ENCODE measurements around the gene PXN. TPM values are rescaled to one million over a fixed set of nuclear protein-coding genes. Genes with fewer than 3 reads are reported as not detected.
"Not testable (repeated sequence)": the region's sequence is repeated elsewhere in the genome, so short reads cannot be mapped to it uniquely, and the experiment has no call there.

The PXN gene
- total RNA-seq, 1 donor from 2014 or later = 73.8 TPM

DNA sequence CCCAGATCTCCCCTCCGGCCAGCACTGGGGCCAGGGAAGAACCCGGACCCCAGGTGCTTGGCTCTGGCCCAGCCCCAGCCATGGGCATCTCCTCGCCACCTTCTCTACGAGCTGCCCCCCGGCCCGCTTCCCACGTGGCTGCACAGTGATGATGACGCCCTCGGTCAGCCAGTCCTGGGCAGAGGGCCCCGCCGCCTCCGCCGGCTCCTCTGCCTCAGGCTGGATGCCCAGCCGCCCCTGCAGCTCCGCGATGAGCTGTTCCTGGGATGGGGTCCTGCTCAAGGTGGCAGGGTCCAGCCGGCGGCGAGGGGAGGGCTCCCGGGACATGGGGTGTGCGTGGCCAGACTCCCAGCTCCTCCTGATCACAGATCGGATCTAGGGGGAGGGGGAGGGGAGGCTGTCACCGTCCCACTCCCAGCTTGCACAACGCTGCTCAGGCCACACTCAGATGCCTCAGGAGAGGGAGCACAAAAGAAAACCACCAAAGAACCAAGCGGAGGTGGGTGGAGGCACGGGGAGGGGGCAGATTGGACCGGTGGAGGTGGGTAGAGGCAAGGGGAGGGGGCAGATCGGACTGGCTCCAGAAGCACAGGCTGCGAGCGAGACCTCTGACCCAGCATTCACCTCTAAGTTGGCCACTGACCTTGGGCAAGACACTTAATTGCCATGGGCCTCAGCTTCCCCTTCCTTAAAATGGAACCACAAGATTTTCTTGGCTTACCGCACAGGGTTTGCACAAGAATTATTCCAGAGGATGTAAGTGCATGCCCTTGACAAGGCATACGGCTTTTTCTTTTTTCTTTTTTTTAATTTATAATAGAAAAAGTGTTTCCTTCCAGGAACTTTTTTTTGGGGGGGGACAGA is 48.6 kb downstream of the PXN start:
- intact Hi-C loops (cut with DNase I) = no loop called here
- no peak for DNase-seq (ENCODE audit: low spot score)

DNA sequence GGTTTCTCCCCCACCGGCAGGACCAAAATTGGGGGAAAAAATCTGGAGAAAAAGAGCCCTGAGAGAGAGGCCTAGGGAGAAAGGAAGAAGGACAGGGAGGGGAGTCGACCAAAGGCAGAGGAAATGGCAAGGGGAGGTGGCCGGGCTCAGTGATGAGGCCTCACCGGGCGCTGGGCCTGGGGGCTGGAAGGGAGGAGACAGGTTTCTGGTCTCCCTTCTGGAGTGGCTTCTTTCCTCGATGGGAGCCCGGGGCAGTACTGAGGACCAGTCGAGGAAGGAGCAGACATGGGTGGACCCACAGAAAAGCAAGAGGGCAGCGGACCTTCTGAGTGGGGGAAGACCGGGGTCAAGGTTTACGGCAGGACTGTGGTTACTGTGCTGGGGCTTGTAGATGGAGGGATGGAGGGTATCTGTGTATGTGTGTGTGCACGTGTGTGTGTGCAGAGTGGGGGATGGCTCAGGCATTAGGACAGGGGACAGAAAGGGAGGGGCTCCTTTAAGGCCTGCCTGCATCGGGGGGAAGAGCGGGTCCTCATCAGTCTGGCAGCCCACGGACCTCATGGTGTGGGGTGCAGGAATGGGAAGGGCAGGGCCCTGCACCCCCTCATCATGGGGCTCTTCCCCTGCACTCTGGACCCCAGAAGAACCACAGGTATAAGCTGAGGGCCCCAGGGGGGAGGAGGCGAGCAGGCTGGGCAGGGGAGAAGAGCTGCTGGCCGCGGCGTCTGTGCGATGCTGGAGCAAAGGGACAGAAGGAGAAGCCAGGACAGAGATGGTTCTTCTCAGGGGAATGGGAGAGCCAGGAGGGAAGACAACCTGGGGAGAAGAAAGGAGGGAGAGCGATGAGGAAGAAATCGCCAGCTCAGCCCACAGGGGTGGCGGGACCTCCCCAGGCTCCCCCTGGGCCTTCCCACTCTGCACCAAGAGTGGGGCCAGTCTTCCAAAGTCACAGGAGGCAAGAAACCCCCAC is 49.5 kb downstream of the PXN start:
- DNase-seq (ENCODE audit: low spot score) = no peak
- intact Hi-C loops (cut with DNase I) = no loop called here

DNA sequence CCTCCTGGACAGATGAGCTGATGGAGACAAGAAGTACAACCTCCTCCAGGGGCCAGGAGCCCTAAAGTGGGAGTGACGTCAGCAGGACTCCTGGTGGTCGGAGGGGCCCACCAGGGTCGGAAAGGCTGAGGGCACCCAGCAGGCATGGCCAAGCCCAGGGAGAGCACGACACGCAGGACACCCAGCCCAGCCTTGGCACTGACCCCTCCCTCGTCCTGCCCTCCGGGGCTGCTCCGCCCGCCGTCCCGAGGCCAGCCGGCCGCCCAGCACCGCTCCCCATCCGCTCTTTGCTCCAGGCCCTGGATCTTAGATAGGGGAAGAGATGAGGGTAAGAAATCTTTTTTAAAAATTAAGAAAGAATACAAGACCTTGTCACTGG is 50.2 kb downstream of the PXN start:
- intact Hi-C loops (cut with DNase I) = no loop called here
- DNase-seq (ENCODE audit: low spot score) = no peak

DNA sequence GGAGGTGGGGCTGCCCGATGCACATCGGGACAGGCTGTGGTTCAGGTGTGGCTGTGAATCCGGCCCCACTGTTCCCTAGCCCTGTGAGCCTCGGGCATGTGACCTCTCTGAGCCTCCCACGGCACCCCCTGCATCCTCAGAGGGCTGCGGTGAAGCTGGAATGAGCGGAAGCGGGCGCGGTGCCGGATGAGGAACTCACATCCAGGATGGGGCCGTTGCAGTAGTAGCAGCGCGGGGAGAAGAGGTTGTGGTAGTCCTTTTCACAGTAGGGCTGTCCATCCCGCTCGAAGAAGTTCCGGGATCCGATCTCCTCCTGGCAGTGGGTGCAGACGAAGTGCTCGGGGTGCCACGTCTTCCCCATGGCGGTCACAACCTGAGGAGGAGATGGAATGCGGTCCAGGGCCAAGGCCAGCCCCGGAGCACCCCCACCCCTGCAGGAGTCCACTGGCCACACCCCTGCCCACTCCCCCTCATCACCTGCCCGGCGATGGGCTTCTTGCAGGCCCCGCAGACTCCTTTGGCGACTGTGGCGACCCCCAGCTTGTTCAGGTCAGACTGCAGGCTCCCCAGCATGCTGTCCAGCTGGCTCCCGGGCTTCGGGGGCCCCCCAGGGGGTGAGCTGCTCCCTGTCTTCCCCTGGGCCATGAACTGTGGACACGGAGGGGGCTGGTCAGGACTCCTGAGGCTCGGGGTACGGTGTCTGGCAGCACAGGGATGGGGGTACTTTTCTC is 50.7 kb downstream of the PXN start:
- no peak for DNase-seq (ENCODE audit: low spot score)
- intact Hi-C loops (cut with DNase I) = no loop called here

DNA sequence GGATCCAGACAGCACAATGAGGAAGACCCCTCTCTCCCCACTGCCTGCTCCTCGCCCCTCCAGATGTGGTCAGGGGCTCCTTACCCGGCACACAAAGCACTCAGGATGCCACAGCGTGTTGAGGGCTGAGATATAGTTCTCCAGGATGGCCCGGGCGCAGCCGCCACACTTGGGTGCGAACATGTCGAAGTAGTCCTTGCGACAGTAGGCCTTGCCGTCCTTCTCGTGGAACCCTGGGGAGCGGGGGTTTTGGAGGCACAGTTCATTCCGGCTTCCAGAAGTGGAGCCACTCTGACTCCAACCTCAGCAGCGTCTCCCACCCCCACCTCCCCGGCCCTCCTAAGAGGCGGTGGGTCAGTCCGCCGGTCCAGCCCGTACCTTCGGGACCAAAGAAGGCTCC is 51.8 kb downstream of the PXN start:
- intact Hi-C loops (cut with DNase I) = no loop called here
- DNase-seq (ENCODE audit: low spot score) = no peak

DNA sequence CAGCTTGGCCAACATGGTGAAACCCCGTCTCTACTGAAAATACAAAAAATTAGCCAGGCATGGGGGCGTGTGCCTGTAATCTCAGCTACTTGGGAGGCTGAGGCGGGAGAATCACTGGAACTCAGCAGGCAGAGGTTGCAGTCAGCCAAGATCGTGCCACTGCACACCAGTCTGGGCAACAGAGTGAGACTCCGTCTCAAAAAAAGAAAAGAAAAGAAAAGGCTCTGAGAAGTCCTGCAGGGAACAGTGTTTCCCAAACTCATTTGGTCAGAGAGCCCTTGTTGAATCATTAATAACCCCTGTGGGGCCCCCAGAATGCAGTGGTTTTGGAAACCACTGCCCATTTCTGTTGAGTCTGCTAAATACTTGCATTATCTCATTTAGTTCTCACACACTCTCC is 52.3 kb downstream of the PXN start:
- intact Hi-C loops (cut with DNase I); DNase-seq (ENCODE audit: low spot score): not testable (repeated sequence)

DNA sequence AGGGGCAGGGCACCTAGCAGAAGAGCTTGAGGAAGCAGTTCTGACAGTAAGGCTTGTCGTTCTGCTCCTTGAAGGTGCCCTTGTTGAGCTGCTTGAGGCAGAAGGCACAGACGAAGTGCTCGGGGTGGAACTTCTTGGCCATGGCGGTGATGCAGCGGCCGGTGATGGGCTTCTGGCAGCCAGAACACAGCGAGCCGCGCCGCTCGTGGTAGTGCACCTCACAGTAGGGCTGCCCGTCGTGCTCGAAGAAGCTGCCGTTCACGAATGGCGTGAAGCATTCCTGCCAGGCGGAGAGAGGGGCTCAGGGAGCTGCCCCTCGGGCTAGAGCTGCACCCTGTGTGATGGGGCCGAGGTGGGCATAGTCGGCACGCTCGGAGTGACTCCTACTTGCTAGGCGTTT is 53.2 kb downstream of the PXN start:
- DNase-seq (ENCODE audit: low spot score) = no peak
- intact Hi-C loops (cut with DNase I) = no loop called here

DNA sequence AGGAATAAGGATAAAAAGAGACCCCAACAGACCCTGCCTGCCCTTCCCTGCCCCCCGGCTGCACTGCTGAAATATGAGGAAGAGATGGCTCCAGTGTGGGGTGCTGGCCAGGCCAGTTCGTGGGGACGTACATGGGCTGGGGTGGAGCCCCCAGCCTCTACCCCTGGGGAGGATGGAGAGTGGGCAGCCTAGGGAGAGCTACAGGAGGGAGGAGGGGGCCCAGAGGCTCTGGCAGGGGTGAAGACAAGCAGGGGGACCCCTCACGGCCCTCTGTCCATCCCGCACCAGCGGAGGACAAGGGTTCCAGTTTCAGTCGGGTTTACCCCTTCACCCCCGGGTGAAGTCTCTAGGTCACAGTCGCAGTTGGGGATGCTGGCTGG is 53.6 kb downstream of the PXN start:
- intact Hi-C loops (cut with DNase I) = no loop called here
- DNase-seq (ENCODE audit: low spot score) = no peak

DNA sequence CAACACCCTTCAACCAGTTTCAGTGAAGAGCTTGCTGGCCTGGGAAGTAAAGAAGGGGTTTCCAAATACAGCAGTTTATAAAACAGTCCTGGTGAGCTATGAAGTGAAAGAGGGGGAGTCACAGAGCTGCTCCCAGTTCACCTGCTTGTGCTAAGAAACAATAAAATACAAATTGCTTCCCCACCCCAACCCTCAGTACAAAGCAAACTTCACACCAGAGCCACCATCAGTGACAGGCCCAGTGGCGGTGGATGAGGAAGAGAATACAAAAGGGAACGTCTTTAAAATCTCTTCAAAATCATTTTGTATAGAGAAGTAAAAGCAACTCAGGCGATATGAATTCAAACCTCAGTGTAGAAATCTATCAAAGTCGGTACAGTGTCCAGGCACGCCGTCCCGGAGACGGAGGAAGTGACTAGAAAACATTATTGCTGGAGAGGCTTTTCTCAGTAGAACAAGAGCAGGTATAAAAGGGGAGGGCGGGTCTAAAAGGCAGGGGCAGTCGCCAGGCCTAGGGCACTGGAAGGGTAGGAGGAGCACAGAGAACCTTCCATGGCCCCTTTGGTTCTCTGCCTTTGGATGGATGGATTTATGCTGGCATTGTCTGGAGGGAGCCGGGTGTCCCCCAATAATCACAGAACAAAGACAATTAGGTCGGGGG is 54.2 kb downstream of the PXN start:
- intact Hi-C loops (cut with DNase I) = no loop called here
- DNase-seq (ENCODE audit: low spot score) = no peak

DNA sequence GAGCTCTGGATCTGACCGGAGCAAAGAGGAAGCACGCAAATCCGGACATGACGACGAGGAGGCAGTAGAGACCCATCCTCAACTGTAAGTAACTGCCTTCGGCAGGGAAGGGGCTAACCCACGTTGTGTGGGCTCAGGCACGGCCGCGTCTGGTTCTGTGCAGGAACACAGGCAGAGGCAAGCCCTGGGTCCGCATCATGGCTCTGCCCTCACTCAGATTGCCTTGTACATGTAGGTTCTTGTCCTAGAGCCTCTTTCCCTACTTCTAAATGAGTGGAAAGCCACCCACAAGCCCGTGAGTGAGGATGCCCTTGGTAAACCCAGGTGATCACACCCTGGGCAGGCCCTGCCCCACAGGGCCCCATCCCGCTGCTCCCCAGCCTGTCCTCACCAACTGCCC is 55.7 kb downstream of the PXN start:
- intact Hi-C loops (cut with DNase I) = no loop called here
- no peak for DNase-seq (ENCODE audit: low spot score)

DNA sequence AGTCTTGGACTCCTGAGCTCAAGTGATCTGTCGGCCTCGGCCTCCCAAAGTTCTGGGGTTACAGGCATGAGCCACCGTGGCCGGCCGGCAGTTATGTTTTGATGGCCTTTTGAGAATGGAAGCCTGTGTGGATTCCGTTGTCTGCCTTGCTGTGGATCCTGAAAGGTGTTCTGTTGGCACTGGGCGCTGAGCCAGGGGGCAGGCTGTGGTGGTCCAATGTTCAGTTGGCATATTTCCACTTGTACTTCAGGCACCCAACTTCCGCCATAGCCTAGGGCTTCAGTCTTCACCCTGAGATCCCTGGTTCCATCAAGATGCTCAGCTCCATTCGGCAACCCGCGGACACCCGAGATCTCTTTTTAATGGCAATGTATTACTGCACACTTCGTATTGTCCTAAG is 58.3 kb downstream of the PXN start:
- no peak for DNase-seq (ENCODE audit: low spot score)
- intact Hi-C loops (cut with DNase I) = no loop called here

DNA sequence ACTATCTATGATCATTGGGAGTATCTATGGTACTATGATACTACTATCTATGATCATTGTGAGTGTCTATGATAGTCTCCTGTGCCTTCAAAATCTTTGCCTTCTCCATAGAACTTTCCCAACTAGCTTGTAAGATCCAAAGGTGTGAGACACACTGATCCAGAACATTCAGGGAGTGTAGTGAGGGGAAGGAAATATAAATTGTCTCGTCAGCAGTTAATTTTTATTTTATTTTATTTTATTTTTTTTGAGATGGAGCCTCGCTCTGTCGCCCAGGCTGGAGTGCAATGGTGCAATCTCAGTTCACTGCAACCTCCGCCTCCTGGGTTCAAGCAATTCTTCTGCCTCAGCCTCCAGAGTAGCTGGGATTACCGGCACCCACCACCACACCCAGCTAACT is 58.7 kb downstream of the PXN start:
- intact Hi-C loops (cut with DNase I) = not testable (repeated sequence)

DNA sequence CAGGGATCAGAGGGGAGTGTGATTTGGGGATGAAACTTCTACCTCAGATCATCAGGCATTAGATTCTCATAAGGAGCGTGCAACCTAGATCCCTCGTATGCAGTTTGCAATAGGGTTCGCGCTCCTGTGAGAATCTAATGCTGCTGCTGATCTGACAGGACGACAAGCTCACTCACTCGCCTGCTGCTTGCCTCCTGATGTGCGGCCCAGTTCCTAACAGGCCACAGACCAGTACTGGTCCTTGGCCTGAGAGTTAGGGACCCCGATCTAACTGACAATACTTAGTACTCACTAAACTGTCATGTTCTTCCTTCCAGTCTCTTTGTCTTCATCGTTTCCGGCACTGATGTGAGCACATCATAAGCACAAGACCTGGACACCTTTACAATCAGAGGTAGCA is 59.3 kb downstream of the PXN start:
- intact Hi-C loops (cut with DNase I) = no loop called here
- DNase-seq (ENCODE audit: low spot score) = no peak

More for the DNA sequence above, 58.7 kb downstream of the PXN start:
- not testable (repeated sequence) for DNase-seq (ENCODE audit: low spot score)

DNA sequence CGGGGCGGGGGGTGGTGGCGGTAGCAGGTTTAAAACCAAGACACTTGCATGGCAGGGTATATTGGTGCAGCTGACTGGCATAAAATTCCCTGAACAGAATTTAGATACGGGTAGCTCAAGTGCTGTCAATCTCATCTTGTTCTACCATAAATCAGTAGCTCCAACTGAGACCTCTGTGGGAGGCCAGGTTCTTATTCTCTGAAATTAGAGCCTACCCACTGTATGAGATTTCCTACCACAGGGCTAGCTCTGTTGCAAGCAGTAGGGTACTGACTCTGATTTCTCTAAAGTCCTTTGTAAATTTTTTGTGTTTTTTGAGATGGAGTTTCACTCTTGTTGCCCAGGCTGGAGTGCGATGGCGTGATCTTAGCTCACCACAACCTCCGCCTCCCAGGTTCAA is 61.4 kb downstream of the PXN start:
- intact Hi-C loops (cut with DNase I) = no loop called here
- no peak for DNase-seq (ENCODE audit: low spot score)

DNA sequence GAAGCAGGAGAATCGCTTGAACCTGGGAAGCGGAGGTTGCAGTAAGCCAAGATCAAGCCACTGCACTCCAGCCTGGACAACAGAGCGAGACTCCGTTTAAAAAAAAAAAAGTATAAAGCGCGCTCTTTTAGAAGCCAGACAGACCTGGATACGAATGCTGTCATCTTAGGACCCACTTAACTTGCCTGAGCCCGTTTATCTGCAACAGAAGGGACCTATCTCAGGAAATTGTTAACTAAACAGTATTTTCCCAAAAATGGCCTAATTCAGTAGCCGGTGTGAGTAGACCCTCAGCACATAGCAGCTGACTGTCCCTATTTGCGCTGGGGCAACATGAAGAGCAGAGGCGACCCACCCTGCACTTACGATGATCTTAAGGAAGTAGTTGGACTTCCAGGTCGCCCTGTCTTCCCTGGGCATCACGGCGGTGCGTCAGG is 65.1 kb downstream of the PXN start:
- DNase-seq (ENCODE audit: low spot score) = no peak
- intact Hi-C loops (cut with DNase I) = no loop called here

DNA sequence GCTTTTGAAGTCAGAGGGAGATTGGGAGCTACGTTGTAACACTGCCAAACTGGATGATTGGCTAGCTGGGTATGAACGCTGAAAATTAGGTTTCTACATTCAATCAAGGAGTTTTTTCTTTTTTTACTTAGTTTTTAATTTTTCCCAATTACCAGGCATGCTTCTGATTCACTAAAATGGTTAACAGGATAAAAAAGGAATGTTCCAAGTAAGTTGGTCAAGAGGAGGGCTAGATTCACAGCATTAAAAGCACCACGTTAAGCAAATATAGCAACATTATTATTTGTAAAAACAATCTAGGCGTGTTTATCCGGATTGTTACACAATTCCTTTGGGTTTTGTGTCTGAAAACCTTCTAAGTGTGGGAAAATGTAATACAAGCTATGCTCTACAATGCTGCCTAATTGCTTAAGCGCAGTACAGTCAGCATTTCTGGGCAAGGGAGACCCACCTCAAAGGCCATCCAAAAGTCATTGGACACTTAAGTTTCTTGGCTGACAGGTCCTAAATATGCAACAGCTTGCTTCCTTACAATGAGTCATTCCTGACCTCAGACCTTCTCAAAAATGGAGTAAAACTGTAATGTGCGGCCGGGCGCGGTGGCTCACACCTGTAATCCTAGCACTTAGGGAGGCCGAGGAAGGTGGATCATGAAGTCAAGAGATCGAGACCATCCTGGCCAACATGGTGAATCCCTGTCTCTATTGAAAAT is 65.8 kb downstream of the PXN start:
- intact Hi-C loops (cut with DNase I) = no loop called here
- DNase-seq (ENCODE audit: low spot score) = no peak

DNA sequence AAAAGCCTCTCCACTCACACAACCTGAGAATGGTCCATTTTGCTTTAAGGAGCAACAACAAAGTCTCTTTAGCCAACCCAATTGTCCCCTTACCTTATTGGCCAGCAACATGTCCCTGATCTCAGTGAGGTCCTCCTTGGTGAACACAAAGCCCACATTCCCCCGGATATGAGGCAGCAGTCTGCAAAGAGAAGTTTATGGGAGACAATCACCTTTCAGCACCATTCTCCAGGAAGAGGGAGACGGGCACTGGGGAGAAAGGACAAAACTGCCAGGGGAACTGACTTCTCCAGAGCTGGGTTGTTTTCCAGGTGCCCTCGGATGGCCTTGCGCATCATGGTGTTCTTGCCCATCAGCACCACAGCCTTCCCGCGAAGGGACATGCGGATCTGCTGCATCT is 66.5 kb downstream of the PXN start:
- intact Hi-C loops (cut with DNase I) = no loop called here
- DNase-seq (ENCODE audit: low spot score) = no peak

DNA sequence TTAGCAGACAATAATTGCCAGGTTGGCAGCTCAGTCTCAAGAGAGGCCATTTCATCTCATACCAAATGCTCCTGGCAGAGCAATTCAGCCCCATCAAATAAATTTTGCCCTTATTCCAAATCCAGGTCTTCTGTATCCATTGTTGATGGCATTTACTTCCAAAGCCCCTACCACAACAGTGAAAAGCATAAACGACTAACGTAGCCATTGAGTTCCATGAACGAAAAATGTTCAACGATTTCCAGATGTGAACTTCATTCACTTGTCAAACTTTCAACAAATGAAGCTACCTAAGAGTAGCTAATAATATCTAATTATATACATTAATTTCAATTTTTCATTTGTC is 68.0 kb downstream of the PXN start:
- intact Hi-C loops (cut with DNase I) = no loop called here
- DNase-seq (ENCODE audit: low spot score) = no peak
